Erythroblast (primary cell): ENCODE data around the gene VAMP2.

ENCODE experiments used
- DNase-seq, 2 experiments: peaks; one replicate each; lab custom pipeline; 2025; lab: John Stamatoyannopoulos, UW
- GATA1 ChIP-seq: IDR thresholded peaks from 2 replicates; pipeline ENCODE4 v1.6.1; 2011; ENCODE audit warnings: low read depth, mild to moderate bottlenecking, control low read depth, low read length, moderate library complexity
- POLR2A ChIP-seq: IDR thresholded peaks from 2 replicates; pipeline ENCODE4 v1.6.1; 2011; ENCODE audit warnings: mild to moderate bottlenecking, low read length

VAMP2 gene

DNA sequence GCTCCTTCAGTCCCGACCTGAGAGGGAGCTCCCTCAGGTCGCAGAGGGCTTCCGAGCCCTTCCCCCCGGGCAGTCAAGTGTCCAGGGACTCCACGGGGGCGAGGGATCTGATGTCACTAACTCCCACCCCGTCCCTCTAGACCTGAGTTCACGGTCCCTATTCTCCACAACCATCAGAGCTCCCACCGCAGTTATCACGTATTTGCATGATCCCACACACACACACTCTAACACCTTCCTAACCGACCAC, 6.8 kb downstream of the VAMP2 start:
- TF ChIP-seq GATA1: no peak
- no peak for TF ChIP-seq POLR2A
- no peak for DNase-seq

DNA sequence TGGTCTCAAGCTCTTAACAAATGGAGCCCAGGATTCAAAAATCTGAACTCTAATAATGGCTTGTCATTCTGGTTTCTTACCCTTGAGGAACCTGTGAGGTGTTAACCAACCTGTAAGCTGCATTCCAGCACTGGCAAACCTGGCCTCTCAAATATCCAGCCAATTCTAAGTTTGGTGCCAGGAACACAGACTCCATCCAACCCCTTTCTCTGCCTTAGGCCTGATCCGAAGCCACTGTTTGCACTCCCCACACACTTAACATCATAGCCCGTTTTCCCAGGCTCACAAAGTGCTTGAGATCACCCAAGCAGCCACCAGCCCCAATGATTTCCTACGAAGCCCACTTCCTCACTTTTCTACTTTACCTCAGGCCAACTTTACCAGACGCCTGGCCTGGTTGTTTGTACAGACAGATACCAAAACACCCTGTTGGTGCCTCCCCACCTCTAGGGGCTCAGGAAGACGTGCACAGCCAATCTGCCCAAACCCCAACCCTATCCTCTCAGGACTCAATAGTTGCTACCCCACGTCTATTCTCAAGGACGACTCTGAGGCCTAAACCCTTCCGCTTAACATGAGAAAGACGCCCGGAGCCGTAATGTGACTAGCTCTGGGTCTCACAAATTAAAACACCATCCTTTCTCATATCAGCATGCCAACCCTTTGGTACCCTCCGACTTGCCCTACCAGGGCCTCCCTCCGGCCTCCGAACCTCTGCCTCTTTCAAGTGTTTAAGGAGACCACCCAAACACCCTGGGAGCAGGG, 7.3 kb downstream of the VAMP2 start:
- DNase-seq: peak in 1 of 2 experiments; percentile 60

DNA sequence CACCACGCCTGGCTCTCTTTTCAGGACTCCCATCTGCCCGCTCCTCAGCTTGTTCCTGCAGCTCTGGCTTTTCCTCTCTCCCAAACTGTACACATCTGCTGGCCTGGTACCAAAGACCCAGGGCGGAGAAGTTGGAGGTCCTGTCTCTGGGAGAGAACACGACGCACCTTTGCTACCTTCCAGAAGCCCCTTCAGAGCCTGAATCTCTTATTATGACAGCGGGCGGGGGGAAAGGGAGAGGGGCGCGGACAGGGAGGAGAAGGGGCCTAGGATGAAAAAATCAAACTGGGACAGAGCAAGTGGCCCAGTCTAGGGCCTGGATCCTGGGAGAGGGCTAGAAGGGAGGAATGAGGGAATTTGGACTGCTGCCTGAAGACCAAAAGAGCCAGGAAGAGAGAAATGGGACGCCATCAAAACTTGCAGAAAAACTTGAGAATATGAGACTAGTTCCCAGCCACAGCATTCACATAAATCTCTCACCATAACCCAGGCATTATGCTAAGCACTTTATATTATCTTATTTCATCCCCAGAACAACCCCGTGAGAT, 8.1 kb downstream of the VAMP2 start:
- peak; percentile 33 for TF ChIP-seq POLR2A
- TF ChIP-seq GATA1: no peak
- peak in 1 of 2 experiments; percentile 53 for DNase-seq

More for the DNA sequence above, 7.3 kb downstream of the VAMP2 start:
- TF ChIP-seq GATA1 (no peak), POLR2A (no peak)

DNA sequence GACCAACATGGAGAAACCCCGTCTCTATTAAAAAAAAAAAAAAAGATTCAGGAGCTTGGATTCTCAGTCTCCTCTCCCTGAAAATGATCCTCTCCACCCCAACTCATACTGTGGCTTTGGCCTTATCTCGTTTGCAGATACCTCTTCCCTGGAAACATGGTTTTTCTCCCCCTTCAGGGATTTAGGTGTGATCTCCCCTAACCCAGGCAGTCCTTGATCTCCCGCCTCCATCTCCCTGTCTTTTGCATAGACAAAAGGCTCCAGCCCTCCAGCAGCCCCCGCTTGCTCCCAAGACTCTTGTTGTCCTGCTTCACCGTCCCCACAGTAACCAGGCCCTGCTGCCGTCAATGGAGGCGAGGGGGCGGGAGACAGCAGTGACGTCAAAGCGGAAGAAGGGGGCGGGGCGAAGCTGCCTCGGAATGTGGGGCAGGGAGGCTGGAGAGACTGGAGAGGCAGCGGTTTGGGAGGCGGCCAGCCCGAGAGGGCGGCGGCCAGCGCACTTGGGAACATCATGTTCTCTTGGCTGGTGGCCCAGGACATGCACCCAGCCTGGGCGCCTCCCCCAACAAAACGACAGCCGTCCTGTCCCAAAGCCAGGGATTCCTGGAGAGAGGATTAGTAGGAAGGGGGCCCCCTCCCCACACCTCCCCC, 8.7 kb downstream of the VAMP2 start:
- TF ChIP-seq POLR2A (peak; percentile 82), GATA1 (no peak)
- DNase-seq: peak; percentile 98 to 99

DNA sequence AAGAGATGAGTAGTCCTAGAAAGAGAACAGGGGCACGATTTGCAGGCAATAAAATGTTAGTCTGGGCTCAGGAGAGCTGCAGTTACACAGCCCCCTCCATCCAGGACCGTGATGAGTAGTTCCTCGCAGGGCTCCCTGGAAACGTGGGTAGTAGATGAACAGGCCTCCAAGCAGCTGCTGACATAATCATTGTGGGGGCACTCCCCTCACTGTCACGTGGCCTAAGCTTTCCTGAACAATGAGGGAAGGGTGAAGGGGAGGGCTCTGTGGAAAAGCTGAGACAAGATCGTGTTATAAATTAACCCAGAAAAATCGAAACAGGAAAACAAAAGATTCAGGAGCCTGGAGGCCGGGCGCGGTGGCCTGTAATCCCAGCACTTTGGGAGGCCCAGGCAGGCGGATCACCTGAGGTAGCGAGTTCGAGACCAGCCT, 9.2 kb downstream of the VAMP2 start:
- no peak for TF ChIP-seq POLR2A
- no peak for TF ChIP-seq GATA1
- DNase-seq: peak; percentile 63 to 70

DNA sequence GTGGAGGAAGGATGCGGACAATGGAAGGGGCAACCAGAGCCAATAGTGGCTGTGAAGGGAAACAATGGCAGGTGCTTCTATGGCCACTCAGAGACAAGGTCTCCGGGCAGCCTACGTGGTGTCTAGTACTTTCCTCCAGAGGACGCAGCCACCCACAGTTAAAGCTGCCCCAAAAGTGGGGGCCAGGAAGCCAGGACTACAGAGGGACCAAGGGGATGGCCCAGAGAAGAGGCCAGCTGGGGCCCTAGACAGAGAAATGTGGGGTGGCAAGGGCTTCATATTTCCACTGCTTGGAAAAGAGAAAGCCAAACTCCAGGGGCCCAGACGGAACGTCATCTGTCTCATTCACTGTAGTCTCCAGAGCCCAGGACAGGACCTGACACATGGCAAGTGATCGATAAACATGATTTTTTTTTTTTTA, 9.7 kb downstream of the VAMP2 start:
- no peak for DNase-seq

DNA sequence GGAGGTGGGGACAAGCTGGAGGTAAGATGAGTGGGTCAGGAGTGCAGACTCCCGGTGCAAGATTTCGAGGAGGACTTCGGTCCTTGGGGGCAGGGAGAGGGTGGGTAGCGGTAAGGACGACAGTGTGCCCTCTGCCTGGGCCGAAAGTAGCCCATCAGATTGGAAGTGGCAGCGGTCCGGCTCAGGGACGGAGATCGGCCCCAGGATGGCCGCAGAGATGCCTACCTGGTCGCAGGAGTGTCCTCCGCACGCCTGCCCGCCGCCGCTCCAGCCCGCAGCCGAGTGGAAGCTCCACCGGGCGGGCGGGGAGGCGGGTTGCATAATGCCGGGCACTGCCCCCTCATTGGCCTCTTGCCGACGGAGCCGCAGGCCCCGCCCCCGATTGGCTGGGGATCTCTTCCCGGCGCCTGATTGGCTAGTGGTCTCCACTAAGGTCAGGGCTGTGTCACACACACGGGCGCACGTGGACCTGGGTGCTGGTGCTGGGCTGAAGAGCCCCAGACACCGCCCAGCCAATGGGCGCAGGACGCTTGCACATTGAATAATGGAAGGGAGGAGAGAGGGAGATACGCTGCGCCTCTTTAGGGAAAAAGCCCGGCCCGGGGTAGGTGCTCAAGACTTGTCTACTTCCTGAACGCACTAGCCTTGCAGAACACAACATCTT, 10.5 kb downstream of the VAMP2 start, which contains the start of gene PER1:
Gene PER1 (minus strand): TSS at position 293 of the 664 bp plus-strand sequence. CDS start 1,698 bp downstream, outside the sequence.
- peak; percentile 93 to 94 for DNase-seq
- no peak for TF ChIP-seq GATA1
- TF ChIP-seq POLR2A: peak; percentile 94

More for the DNA sequence above, 9.7 kb downstream of the VAMP2 start:
- TF ChIP-seq POLR2A: no peak

DNA sequence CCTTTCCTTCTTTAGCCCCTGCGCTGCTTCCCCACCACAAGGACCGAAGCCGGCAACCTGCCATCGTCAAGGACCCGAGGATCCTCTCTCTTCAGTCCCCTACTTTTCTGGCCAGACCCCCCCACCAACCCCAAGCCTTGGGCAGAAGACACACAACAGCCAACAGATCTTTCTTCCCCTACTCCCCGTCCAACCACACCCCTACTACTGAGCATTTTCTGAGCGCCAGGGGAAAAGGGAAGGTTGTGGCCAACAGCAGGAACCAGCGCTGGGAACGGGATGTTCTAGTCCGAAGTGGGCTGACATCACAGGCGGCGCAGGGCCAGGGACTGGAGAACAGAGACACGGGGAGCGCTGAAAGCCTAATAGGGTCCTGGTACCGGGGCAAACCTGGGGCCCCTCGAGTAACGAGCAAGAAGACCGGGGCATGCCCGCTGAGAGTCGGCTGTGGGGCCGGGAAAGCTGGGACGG, 11.1 kb downstream of the VAMP2 start:
- TF ChIP-seq POLR2A (no peak), GATA1 (no peak)
- DNase-seq: peak; percentile 49 to 67

DNA sequence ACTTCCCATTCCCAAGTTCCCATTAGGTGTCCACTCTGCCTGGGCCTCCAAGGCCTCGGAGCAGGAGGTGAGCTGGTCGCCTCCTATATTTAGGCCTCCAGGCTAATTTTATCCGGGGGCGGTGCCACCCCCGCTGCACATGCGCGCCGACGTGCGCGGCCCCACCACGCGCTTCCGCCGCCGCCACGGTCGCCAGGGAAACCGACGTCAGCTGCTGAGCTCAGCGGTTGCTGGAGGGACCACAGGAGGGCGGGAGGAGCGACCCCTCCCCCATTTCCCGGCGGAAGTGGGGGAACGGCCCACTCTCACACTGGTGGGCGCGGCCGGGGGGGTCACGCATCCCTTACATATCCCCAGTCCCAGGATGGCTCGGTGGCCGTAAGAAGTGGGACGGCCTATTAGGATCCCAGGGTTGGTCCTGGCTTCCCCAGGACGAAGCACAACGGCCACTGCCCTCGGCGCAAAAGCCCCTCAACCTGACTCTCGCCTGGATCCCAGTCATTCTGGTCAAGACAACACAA, 11.6 kb downstream of the VAMP2 start:
- peak; percentile 82 to 87 for DNase-seq
- TF ChIP-seq GATA1 (no peak), POLR2A (no peak)

DNA sequence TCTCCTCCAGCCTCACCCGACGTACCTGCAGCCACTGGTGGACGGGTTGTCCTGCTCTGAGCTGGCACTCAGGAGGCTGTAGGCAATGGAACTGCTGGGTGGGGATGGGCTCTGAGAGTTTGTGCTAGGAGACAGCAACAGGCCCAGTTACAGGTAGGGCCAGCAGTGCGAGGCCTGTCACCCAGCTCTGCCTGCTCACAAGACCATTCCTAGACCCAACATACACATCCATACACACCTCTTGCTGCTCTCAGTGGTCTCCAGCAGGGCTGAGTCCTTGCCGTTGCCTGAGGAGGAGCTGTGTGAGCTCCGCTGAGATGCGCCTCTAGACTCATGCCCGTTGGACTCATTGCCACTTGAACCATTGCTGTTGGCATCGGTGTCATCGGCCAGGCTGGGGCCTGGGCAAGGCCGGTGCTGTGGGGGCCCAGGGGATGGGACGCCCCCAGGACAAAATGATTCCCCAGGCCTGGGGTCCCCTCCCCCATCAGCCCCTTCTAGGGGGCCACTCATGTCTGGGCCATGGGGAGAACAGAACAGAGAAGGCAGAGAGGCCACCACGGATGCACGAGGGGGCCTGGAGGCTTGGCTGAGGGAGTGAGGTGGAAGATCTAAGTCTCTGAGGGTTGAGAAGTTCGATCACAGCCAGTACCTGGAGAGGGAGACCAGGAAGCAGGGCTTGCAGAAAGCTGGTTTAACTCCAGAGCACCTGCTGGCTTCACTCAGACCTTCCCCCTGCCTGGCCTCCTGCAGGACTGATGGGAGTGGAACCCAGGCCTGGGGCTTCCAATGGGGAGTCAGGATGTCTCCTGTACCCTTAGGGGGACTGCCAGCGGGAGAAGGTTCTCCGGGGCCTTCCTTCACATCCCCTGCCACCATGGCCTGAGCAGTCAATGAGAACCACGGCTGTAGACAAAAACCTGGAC, 12.3 kb downstream of the VAMP2 start:
- TF ChIP-seq GATA1 (no peak), POLR2A (peak; percentile 39)
- no peak for DNase-seq

DNA sequence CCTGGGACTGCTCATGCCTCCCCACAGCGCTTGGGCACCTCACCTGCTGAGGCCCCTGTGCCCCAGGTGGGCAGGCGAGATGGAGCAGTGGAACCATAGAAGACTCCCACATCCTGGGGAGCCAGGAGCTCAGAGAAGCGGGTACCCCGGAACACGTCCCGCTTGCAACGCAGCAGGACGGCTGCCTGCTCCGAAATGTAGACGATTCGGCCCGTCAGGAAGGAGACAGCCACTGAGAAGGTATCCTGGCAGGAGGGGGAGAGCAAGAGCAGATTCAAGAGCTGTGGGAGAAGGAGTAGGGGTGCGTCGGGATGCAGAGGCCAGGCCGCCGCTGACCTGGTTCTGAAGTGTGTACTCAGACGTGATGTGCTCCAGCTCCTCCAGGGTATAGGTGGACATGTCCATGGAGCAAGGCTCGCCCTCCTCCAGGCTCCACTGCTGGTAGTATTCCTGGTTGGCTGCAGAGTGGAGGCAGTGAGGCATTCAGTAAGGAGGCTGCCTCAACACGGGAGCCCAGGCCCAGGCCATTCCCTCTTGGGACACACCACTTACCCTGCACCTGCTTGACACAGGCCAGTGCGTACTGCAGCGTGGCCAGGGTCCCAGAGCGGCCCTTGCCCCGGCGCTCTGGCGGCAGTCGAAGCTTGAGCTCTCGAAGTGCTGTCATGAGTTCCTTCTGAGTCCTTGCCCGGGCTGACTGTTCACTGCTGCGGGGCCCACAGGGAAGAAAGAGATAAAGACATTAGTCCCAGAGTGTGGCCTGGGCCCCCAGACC, 13.1 kb downstream of the VAMP2 start:
- no peak for DNase-seq
- TF ChIP-seq GATA1 (no peak), POLR2A (peak; percentile 38)

DNA sequence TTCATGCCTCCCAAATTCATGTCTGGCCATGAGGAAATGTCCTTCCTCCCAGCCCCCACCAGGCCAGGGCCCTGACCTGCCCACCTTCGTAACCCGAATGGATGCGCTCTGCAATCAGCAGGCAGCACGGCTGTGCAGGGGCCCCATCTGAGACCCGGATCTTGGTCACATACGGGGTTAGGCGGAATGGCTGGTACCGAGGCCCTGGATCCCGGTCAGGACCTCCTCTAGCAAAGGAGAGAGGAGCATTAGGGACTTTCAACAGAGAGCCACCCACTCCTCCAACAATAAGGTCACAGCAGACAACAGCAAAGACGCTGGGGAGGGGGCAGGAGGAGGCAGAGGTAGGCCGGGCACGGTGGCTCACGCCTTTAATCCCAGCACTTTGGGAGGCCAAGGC, 14.2 kb downstream of the VAMP2 start:
- no peak for DNase-seq

More for the DNA sequence above, 14.2 kb downstream of the VAMP2 start:
- TF ChIP-seq GATA1 (no peak), POLR2A (no peak)
